Heart left ventricle (tissue), 13 donors: ENCODE measurements around the gene MIPOL1.

Experiments
- CTCF ChIP-seq, 12 donors: fragments of 200-600 bp; sonication (generic) in 4 of 12; IDR thresholded peaks; one replicate each; pipeline versions ENCODE4 v1.5.0 to v1.8.0; 2018 to 2022; ENCODE audit warnings: antibody characterized with exemption in 12 of 12, mild to moderate bottlenecking in 5 of 12
- POLR2A ChIP-seq, 2 donors: fragments of 450-650 bp; IDR thresholded peaks; one replicate each; pipeline ENCODE4 v1.6.1; 2017; ENCODE audit warnings: antibody characterized with exemption in 2 of 2, mild to moderate bottlenecking in 2 of 2, moderate library complexity in 2 of 2
- donor health status: ischemic (EF 13 %, LVEDD 7.1; RV severe dilation, severe dysfunction).
- donor health status: DM: no; HTN: yes; CAD: no.
- donor health status: DM: no; HTN: no; CAD: no.
- donor health status: ischemic (EF 25% LVEDD 6.9; RV normal size, moderate dysfunction).
- donor health status: ischemic (EF 25% LVEDD 5.7; RV mildly dilated, moderate dysfunction).
- donor health status: ischemic (EF 35%, LVEDD 5.7; RV mildly dilated, moderate dysfunction).
- donor health status: nonischemic (EF 11% LVEDD 7.7; RV severe dilation, severe dysfunction).
- donor health status: DM: yes; HTN: yes; CAD: no.
- donor health status: PGD.
- donor health status: ischemic (EF 29% LVEDD 5.4; RV normal size, mild dysfunction).
- donor health status: nonischemic (EF 23%, LVEDD 6.1; RV moderate dilation, normal function).

- TF ChIP-seq POLR2A (IDR thresholded peaks at IDR 0.05) (no peak), CTCF (IDR thresholded peaks at IDR 0.05) (no peak)
These were observed 369.2 kb downstream of the MIPOL1 start for GRCh38 chr14:37566811-37567371.
